Neuronal stem cell (in vitro differentiated cells): Measurements from ENCODE around the gene PODXL2.

Source experiments
- DNase-seq: peaks from one replicate; pipeline ENCODE4 v3.0.0-alpha.2; 2013; ENCODE audit warnings: low spot score
- H2AFZ ChIP-seq: one replicate; pipeline ENCODE4 v1.6.1; 2013; ENCODE audit warnings: mild to moderate bottlenecking, low read length, inconsistent platforms
- H2AK5ac ChIP-seq: 2 replicates; pipeline ENCODE4 v1.6.1; 2013; ENCODE audit warnings: low read depth, mild to moderate bottlenecking, inconsistent platforms, low read length, moderate library complexity, mixed read lengths
- H2BK120ac ChIP-seq: 2 replicates; pipeline ENCODE4 v1.6.1; 2013; ENCODE audit warnings: low read depth, mild to moderate bottlenecking, inconsistent platforms, low read length, moderate library complexity, mixed read lengths
- H2BK12ac ChIP-seq: one replicate; pipeline ENCODE4 v1.6.1; 2013; ENCODE audit warnings: low read length, inconsistent platforms
- H2BK15ac ChIP-seq: 2 replicates; pipeline ENCODE4 v1.6.1; 2013; ENCODE audit warnings: mild to moderate bottlenecking, low read length, inconsistent platforms, mixed read lengths
- H2BK5ac ChIP-seq: one replicate; pipeline ENCODE4 v1.6.1; 2013; ENCODE audit warnings: inconsistent platforms, mild to moderate bottlenecking, low read length, moderate library complexity
- H3K14ac ChIP-seq: one replicate; pipeline ENCODE4 v1.6.1; 2013; ENCODE audit warnings: low read length, inconsistent platforms
- H3K18ac ChIP-seq: 2 replicates; pipeline ENCODE4 v1.6.1; 2013; ENCODE audit warnings: low read length, inconsistent platforms
- H3K23ac ChIP-seq: 2 replicates; pipeline ENCODE4 v1.6.1; 2013; ENCODE audit warnings: low read depth, mild to moderate bottlenecking, mixed read lengths, low read length, inconsistent platforms; ENCODE audit not compliant: poor library complexity
- H3K27ac ChIP-seq: replicated peaks from 3 replicates; pipeline ENCODE4 v1.5.1; 2013; ENCODE audit warnings: low read length, inconsistent platforms
- H3K27me3 ChIP-seq, 3 experiments: 2 replicates each; pipeline ENCODE4 v1.6.1; 2013; ENCODE audit warnings: low read length in 3 of 3, mild to moderate bottlenecking in 2 of 3, inconsistent platforms in 1 of 3, low read depth in 1 of 3, mixed read lengths in 1 of 3, moderate library complexity in 1 of 3; ENCODE audit not compliant: control insufficient read depth in 3 of 3, insufficient read depth in 3 of 3
- H3K36me3 ChIP-seq, 2 donors: replicated peaks in 1 of 2; 2 replicates each; pipeline ENCODE4 v1.6.1; 2013; ENCODE audit warnings: low read length in 2 of 2; ENCODE audit not compliant: control insufficient read depth in 2 of 2, insufficient read depth in 2 of 2
- H3K4ac ChIP-seq: 2 replicates; pipeline ENCODE4 v1.6.1; 2013; ENCODE audit warnings: inconsistent platforms, mild to moderate bottlenecking, low read length, moderate library complexity
- H3K4me1 ChIP-seq, 2 donors: 1 replicate in 1 of 2; 2 replicates in 1 of 2; pipeline ENCODE4 v1.6.1; 2013; ENCODE audit warnings: low read length in 2 of 2, low read depth in 1 of 2; ENCODE audit not compliant: control insufficient read depth in 2 of 2, insufficient read depth in 1 of 2
- H3K4me2 ChIP-seq: one replicate; pipeline ENCODE4 v1.6.1; 2013; ENCODE audit warnings: mild to moderate bottlenecking, low read length, inconsistent platforms; ENCODE audit not compliant: insufficient read depth, poor library complexity, severe bottlenecking
- H3K4me3 ChIP-seq, 2 donors: 2 replicates each; pipeline ENCODE4 v1.5.1; 2013; ENCODE audit warnings: low read length in 2 of 2, mild to moderate bottlenecking in 2 of 2, inconsistent platforms in 1 of 2, moderate library complexity in 1 of 2
- H3K79me1 ChIP-seq: one replicate; pipeline ENCODE4 v1.6.1; 2013; ENCODE audit warnings: low read depth, mild to moderate bottlenecking, inconsistent platforms, low read length, moderate library complexity
- H3K9ac ChIP-seq: one replicate; pipeline ENCODE4 v1.6.1; 2013; ENCODE audit warnings: mild to moderate bottlenecking, low read depth, low read length, inconsistent platforms; ENCODE audit not compliant: poor library complexity
- H3K9me3 ChIP-seq, 2 donors: replicated peaks in 1 of 2; 2 replicates each; pipeline versions ENCODE3 to v1.6.1; 2013; ENCODE audit warnings: low read length in 2 of 2, mild to moderate bottlenecking in 2 of 2, inconsistent platforms in 1 of 2, low read depth in 1 of 2, mixed read lengths in 1 of 2, moderate library complexity in 1 of 2; ENCODE audit not compliant: control insufficient read depth in 2 of 2, insufficient read depth in 1 of 2
- H4K8ac ChIP-seq: one replicate; pipeline ENCODE4 v1.6.1; 2013; ENCODE audit warnings: low read depth, mild to moderate bottlenecking, inconsistent platforms, low read length, moderate library complexity
- H4K91ac ChIP-seq: one replicate; pipeline ENCODE4 v1.6.1; 2013; ENCODE audit warnings: low read length, low read depth, mild to moderate bottlenecking, inconsistent platforms; ENCODE audit not compliant: poor library complexity
- WGBS, 2 donors: extraction: QIAGEN DNeasy Blood & Tissue Kit; methylation state at CpG; one replicate each; pipeline ENCODE4 v1.1.7; 2013; ENCODE audit warnings: missing lambda C conversion rate in 2 of 2, mixed read lengths in 1 of 2; ENCODE audit not compliant: insufficient read length in 2 of 2, insufficient replicate concordance in 1 of 2; ENCODE audit errors: extremely low coverage in 2 of 2; 5-methylcytosine and 5-hydroxymethylcytosine counted together

Gene PODXL2

GRCh38 chr3:127687228-127687737 is 58.3 kb downstream of the PODXL2 start:
- Histone ChIP-seq H2BK120ac (no peak overlapping the region), H3K18ac (no peak overlapping the region), H3K9ac (no peak overlapping the region), H3K79me1 (no peaks in the 10 kb centered on the region), H2AFZ (no peak overlapping the region), H3K27me3 (peaks cover 0 to 8% (median 0%) of the 10 kb centered on the region in 3 experiments), H4K8ac (no peak overlapping the region), H2AK5ac (no peak overlapping the region), H3K14ac (no peak overlapping the region), H3K9me3 (no peaks in the 10 kb centered on the region), H3K4me2 (no peak overlapping the region), H3K4me3 (no peak overlapping the region), H2BK5ac (no peak overlapping the region), H2BK12ac (no peak overlapping the region), H3K36me3 (no peaks in the 10 kb centered on the region), H3K23ac (no peak overlapping the region), H4K91ac (no peak overlapping the region), H3K4ac (no peak overlapping the region), H3K4me1 (peaks cover 4 to 34% of the 10 kb centered on the region in 2 donors), H3K27ac (no peak overlapping the region), H2BK15ac (no peak overlapping the region)
- no peak for DNase-seq
- 100% methylated on average over 2 of the region's 2 CpGs for WGBS, 2 donors

DNA sequence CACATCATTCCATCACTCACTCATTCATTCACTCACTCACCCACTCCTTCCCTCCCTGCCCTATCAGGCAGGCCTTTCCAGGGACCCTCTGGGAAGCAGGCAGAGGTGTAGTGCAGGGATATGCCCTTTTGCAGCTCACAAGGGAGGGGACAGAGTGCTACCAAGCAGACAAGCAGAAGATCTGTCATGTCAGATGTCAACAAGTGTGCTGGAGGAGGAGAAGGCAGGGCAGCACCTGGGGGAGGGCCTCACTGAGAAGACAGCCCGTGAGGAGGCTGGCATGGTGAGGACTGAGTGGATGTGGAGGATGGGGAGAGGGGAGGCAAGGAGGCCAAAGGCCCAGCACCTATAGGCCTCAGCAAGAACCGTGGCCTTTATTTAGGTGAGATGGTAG is 59.0 kb downstream of the PODXL2 start:
- DNase-seq = no peak
- H2BK120ac ChIP-seq = no peak overlapping the region
- H3K27ac ChIP-seq = no peak overlapping the region

DNA sequence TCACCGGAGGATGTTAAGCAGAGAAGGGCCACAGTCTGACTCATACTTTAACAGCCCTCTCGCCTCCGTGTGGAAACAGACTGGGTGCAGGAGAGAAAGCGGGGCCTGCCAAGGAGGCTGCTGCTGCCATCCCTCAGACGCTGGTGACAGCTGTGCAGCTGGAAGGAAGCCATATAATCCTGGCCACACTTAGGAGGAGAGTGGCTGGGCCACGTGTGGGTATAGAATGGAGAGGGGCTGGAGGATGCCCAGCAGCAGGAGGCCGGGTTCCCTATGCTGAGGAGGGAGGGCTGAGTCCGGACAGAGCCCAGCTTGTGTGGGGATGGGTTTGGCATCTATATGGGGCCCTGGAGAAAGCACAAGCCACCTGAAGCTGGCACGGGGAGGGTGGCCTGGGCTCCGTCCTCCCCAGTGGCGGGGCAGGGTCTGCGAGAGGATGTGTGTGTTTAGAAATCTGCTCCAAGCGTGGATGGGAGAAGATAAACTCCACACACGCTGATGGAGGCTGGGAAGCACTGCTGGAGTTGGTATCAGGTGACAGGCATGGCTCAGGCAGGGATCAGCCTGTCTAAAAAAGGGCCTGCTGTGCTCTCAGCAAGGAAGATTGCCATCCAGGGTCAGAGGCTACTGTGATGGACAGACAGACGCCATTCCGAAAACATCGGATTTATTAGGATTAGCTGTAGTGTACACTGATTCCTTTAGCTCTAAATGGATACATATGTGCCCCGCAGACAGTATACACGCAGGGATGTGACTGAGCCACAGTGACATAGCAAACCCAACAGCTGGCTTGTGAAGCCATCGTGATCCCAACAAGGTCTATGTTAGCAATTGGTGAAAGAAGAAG is 59.7 kb downstream of the PODXL2 start:
- Histone ChIP-seq H3K14ac (no peak overlapping the region), H3K36me3 (no peaks in the 10 kb centered on the region), H3K9ac (no peak overlapping the region), H2AK5ac (peak overlapping the region; percentile 23), H3K4me1 (peaks cover 4 to 32% of the 10 kb centered on the region in 2 donors), H2BK12ac (peak overlapping the region; percentile 35), H3K9me3 (no peaks in the 10 kb centered on the region), H3K27me3 (peaks cover 0 to 13% (median 0%) of the 10 kb centered on the region in 3 experiments), H3K27ac (peak overlapping the region; percentile 6), H3K4me3 (no peak overlapping the region), H2BK15ac (peak overlapping the region; percentile 29), H3K4ac (no peak overlapping the region), H4K91ac (peak overlapping the region; percentile 19), H2AFZ (no peak overlapping the region), H4K8ac (peak overlapping the region; percentile 68), H3K23ac (peak overlapping the region; percentile 15), H2BK120ac (no peak overlapping the region), H2BK5ac (no peak overlapping the region), H3K79me1 (no peaks in the 10 kb centered on the region), H3K18ac (peak overlapping the region; percentile 87), H3K4me2 (no peak overlapping the region)
- no CpG with 5 or more reads among the region's 20 CpGs for WGBS, 2 donors
- no peak for DNase-seq

More for the DNA sequence above, 59.0 kb downstream of the PODXL2 start:
- Histone ChIP-seq H3K4me1 (peaks cover 4 to 32% of the 10 kb centered on the region in 2 donors), H2AK5ac (peak overlapping the region; percentile 23), H3K4ac (peak overlapping the region; percentile 43), H4K8ac (no peak overlapping the region), H2AFZ (no peak overlapping the region), H3K4me2 (no peak overlapping the region), H4K91ac (no peak overlapping the region), H3K27me3 (peaks cover 0 to 10% (median 0%) of the 10 kb centered on the region in 3 experiments), H3K23ac (no peak overlapping the region), H3K14ac (no peak overlapping the region), H3K4me3 (no peak overlapping the region), H2BK15ac (peak overlapping the region; percentile 29), H3K79me1 (no peaks in the 10 kb centered on the region), H3K9ac (no peak overlapping the region), H3K18ac (peak overlapping the region; percentile 76), H3K36me3 (no peaks in the 10 kb centered on the region), H2BK12ac (peak overlapping the region; percentile 35), H3K9me3 (no peaks in the 10 kb centered on the region), H2BK5ac (no peak overlapping the region)
- WGBS, 2 donors = no CpG with 5 or more reads among the region's 2 CpGs

DNA sequence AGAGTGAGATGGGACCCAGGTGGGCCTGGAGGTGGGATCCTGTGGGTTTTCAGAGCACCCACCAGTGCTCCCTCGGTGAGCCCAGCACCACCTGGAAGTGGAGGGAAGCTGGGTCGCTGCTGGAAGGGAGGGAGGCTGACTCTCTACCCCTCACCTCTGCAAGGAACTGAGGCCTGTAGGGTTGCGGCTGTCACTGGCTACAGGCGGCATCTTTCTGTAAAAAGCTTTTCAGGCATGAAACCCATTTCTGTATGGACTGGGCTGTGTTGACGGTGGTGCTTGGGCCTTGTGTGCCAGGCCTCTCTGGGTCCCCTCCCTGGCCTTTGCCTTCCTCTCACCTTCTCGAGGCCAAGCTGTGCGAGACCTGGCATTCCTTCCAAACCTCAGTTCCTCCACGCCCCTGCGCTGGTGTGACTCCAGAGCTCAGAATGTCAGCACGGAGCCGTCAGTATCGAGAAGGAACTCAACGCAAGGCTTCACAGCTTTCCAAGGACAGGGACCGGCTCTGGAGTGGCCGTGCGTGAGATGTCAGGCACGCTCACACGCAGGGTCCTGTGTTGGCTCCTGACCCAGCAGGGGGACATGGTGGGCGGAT is 60.4 kb downstream of the PODXL2 start:
- Histone ChIP-seq H2AFZ (no peak overlapping the region), H3K27ac (no peak overlapping the region), H3K23ac (no peak overlapping the region), H3K9ac (no peak overlapping the region), H3K18ac (peak overlapping the region; percentile 87), H2BK5ac (no peak overlapping the region), H3K4me3 (no peak overlapping the region), H3K14ac (no peak overlapping the region), H3K9me3 (no peaks in the 10 kb centered on the region), H2BK120ac (no peak overlapping the region), H4K8ac (no peak overlapping the region), H3K4ac (no peak overlapping the region), H2BK15ac (peak overlapping the region; percentile 18), H3K4me1 (peaks cover 4 to 32% of the 10 kb centered on the region in 2 donors), H3K27me3 (peaks cover 0 to 13% (median 0%) of the 10 kb centered on the region in 3 experiments), H2BK12ac (peak overlapping the region; percentile 93), H2AK5ac (peak overlapping the region; percentile 70), H3K4me2 (no peak overlapping the region), H3K36me3 (no peaks in the 10 kb centered on the region), H3K79me1 (no peaks in the 10 kb centered on the region), H4K91ac (peak overlapping the region; percentile 19)
- no peak for DNase-seq
- no CpG with 5 or more reads among the region's 19 CpGs for WGBS, 2 donors
